Measurements from ENCODE around the gene NFKBIE. TPM values are rescaled to one million over a fixed set of nuclear protein-coding genes. Genes with fewer than 3 reads are reported as not detected.

NFKBIE gene
- total and polyA plus RNA-seq, 9 of the 15 experiments (the other 6 are each of a cell fraction or from before 2014, with no cell fraction given): 2.1 to 16.4 (median 11.7) TPM

- TF ChIP-seq, protein P1, sequence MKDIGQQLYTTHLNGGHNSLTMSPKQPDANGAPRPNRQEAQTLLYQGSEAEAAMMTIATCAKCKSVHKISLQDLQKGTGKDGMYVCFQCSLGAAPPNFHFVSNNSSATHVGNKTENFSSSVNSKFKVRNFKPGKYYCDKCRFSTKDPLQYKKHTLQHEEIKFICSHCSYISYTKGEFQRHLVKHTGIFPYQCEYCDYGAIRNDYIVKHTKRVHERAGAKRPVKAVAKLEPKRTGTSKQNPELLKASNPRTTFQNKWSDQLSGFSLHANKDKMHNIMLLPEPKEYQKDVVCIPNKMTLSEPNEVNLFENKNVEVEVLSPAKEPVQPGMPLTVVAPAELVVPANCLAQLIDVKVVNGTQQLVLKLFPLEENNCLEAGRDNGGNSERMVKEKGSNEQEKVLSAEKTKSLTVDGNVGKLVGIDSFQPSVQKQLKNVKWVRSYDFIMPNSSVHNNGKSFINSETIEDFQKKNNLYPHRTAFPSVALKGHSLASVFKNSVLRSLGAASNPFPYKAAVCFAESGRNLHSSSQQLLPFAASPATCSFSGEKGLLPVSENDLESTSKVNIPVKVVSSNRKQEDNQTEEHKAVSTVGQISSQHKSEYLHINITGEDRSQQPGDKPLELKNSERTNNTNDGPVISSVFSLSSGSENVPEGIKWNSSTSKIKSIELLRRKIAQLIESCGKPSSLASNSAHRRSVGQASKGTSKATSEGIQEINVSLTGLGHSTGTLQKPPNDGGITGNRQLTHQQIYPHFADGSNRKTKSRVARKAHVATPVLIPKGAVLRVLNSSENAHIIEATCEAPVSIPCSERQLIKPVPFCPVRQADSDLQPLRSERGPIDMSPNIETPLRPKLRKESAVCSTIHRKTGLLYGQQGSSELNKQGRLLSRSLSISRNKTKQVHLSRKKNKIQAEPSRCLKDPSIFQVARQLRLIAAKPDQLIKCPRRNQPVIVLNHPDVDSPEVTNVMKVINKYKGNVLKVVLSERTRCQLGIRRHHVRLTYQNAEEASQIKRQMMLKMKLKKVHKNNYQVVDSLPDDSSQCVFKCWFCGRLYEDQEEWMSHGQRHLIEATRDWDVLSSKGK (CRISPR knock-in tag; IDR thresholded peaks at IDR 0.05): 0 out of 2 replicates have a peak, but pooled peaks have one; percentile 31
- TF ChIP-seq ZNF75A (CRISPR knock-in tag; IDR thresholded peaks at IDR 0.05): 0 out of 2 replicates have a peak, but pooled peaks have one; percentile 9
- peak; percentile 16; the same call in 1 of the 2 replicates for TF ChIP-seq GATA2 (CRISPR knock-in tag; IDR thresholded peaks at IDR 0.05)
- TF ChIP-seq ZNF146 (CRISPR knock-in tag; IDR thresholded peaks at IDR 0.05; ENCODE audit: unreplicated experiment): peak; percentile 12
- TF ChIP-seq ETS1 (conservative IDR thresholded peaks at IDR 0.05; ENCODE audit: control insufficient read depth, low read depth, low read length): peak; percentile 88; the same call in 1 of the 2 replicates
- TF ChIP-seq DACH1 (IDR thresholded peaks at IDR 0.05; ENCODE audit: partially characterized antibody): no peak
- TF ChIP-seq CREM (IDR thresholded peaks at IDR 0.05; ENCODE audit: low read depth): peak; percentile 66
- TF ChIP-seq, protein P2, sequence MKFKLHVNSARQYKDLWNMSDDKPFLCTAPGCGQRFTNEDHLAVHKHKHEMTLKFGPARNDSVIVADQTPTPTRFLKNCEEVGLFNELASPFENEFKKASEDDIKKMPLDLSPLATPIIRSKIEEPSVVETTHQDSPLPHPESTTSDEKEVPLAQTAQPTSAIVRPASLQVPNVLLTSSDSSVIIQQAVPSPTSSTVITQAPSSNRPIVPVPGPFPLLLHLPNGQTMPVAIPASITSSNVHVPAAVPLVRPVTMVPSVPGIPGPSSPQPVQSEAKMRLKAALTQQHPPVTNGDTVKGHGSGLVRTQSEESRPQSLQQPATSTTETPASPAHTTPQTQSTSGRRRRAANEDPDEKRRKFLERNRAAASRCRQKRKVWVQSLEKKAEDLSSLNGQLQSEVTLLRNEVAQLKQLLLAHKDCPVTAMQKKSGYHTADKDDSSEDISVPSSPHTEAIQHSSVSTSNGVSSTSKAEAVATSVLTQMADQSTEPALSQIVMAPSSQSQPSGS (CRISPR knock-in tag; IDR thresholded peaks at IDR 0.05): no peak; the same call in 1 of the 2 replicates
- 0 out of 2 replicates have a peak, but pooled peaks have one; percentile 7 for TF ChIP-seq NFXL1 (CRISPR knock-in tag; IDR thresholded peaks at IDR 0.05)
- TF ChIP-seq, protein P3, sequence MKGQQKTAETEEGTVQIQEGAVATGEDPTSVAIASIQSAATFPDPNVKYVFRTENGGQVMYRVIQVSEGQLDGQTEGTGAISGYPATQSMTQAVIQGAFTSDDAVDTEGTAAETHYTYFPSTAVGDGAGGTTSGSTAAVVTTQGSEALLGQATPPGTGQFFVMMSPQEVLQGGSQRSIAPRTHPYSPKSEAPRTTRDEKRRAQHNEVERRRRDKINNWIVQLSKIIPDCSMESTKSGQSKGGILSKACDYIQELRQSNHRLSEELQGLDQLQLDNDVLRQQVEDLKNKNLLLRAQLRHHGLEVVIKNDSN (CRISPR knock-in tag; IDR thresholded peaks at IDR 0.05): peak; percentile 52
- no peak for TF ChIP-seq HDGF (IDR thresholded peaks at IDR 0.05)
- TF ChIP-seq, protein P4, sequence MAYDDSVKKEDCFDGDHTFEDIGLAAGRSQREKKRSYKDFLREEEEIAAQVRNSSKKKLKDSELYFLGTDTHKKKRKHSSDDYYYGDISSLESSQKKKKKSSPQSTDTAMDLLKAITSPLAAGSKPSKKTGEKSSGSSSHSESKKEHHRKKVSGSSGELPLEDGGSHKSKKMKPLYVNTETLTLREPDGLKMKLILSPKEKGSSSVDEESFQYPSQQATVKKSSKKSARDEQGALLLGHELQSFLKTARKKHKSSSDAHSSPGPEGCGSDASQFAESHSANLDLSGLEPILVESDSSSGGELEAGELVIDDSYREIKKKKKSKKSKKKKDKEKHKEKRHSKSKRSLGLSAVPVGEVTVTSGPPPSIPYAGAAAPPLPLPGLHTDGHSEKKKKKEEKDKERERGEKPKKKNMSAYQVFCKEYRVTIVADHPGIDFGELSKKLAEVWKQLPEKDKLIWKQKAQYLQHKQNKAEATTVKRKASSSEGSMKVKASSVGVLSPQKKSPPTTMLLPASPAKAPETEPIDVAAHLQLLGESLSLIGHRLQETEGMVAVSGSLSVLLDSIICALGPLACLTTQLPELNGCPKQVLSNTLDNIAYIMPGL (CRISPR knock-in tag; IDR thresholded peaks at IDR 0.05): no peak; the same call in 1 of the 2 replicates
Measured at GRCh38 chr6:44247338-44248302, 17.7 kb downstream of the NFKBIE start (continued).
